GM19328 (cell line): ENCODE measurements around the gene FBXL16.

Source experiments
- ATAC-seq: cut with Tn5 transposase; IDR thresholded peaks from one replicate; pipeline ENCODE4 v1.9.1; 2021; ENCODE audit warnings: mild to moderate bottlenecking, moderate library complexity; ENCODE audit not compliant: unreplicated experiment

The FBXL16 gene

GRCh38 chr16:645852-646678 is 59.5 kb downstream of the FBXL16 start:
- no peak for ATAC-seq

GRCh38 chr16:644556-644955 is 61.0 kb downstream of the FBXL16 start:
- no peak for ATAC-seq

GRCh38 chr16:643050-643368 is 62.6 kb downstream of the FBXL16 start:
- no peak for ATAC-seq
